Right renal pelvis (tissue), 4 donors: ENCODE results near the gene CEACAM19. TPM values are rescaled to one million over a fixed set of nuclear protein-coding genes. Genes with fewer than 3 reads are reported as not detected.
A peak's percentile ranks its signal among the peaks of the same experiment; 100 is the strongest.
"Not testable (repeated sequence)": the region's sequence is repeated elsewhere in the genome, so short reads cannot be mapped to it uniquely, and the experiment has no call there.

ENCODE experiments used
- DNase-seq, 4 donors: peaks; one replicate each; pipeline ENCODE4 v3.0.0-alpha.2; 2013; ENCODE audit warnings: low read depth in 4 of 4, low spot score in 3 of 4, missing footprints in 1 of 4
- polyA plus RNA-seq, 4 donors: library from polyadenylated mRNA; unstranded; fragments of 120-200 nt; gene quantifications; one replicate each; pipeline ENCODE4 v1.2.1, GENCODE V29; 2013; ENCODE audit not compliant: insufficient read length in 4 of 4

CEACAM19 gene
- polyA plus RNA-seq, 4 donors: 9.4 to 16.3 (median 14.4) TPM

GRCh38 chr19:44697670-44698034 is 26.4 kb downstream of the CEACAM19 start:
- no peak for DNase-seq

DNA sequence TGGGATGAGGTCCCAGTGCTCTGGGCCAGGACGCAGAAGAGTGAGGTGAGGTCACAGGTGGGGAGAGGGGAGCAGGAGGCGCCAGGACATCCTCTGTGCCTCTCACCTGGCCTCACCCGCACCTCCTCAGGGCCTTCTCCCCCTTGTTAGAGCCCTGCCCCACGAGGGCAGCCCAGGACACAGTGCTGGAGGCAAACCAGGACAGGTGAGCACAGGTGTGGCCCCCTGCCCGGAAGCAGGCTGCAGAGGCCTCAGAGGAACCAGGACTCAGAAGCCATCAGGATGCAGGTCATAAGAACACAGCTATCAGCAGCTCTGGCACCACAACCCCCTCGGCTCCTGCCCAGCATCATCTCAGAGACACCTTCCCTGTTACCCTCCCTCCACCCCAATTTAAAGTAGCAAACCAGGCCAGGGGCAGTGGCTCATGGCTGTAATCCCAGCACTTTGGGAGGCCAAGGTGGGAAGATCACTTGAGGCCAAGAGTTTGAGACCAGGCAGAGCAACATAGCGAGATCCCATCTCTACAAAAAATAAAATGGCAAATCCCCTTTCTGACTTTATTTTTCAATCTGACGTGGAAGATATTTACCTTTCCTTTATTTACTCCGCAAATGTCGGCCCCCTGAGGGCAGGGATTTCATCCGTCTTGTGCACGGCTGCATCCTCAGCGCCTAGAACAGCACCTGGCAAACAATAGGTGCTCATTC is 27.4 kb downstream of the CEACAM19 start, which contains the start of gene CEACAM16:
Gene CEACAM16, plus strand, starts transcription at position 660 of the 710 bp plus-strand sequence. CDS start 2,306 bp downstream, outside the sequence.
- DNase-seq: no peak

DNA sequence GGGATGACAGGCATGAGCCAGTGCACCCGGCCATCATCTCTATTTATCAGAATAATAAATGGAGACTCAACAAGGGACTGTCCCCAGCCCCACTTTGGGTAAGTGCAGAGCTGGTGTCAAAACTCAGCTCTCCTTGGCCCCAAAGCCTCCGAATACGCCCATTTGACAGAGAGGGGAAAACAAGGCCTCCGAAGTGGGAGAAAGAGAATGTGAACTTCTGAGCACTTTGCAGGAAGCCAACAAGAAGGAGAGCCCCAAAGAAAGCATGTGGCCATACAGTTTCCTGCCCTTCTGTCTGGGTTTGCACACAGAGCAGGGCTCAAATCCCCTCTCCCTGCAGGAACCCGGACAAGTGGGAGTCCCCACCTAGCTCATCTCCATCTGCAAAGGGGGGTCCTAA is 29.3 kb downstream of the CEACAM19 start:
- no peak for DNase-seq

GRCh38 chr19:44701228-44701627 is 29.9 kb downstream of the CEACAM19 start:
- DNase-seq: no peak

DNA sequence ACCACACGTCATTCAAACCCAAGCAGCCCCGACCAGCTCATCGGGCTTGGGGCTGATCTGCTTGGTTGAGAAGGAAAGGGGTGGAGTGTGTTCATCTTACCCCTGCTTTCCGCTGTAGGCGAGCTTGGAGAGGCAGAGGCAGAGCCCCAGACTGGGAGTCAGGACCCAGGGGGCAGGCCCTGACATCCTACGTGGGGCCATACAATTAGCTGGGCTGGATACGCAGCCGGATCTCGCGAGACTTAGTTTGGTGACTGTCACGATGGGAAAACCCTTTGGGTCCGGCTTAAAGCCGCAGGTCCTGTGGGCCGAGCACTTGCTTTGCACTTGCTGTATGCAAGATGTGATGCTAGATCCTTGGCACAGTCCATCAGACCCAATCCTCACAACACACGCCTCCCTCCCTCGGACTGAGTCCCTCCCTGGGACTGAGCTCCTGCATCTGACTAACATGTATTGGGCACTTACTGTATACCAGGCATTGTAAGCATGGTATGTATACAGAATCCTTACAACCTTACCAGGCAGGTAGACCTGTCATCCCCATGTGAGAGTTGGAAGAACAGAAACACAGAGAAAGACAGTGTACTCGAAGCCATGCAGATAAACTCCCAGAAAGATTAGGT is 31.4 kb downstream of the CEACAM19 start:
- no peak for DNase-seq

- no peak for DNase-seq
Observed at GRCh38 chr19:44703336-44704078, 32.2 kb downstream of the CEACAM19 start.

- DNase-seq: no peak
Observed at GRCh38 chr19:44704982-44705381, 33.7 kb downstream of the CEACAM19 start.

GRCh38 chr19:44705502-44706010 is 34.3 kb downstream of the CEACAM19 start:
- DNase-seq: no peak

- no peak for DNase-seq
Observed at GRCh38 chr19:44706506-44707236, 35.4 kb downstream of the CEACAM19 start.

DNA sequence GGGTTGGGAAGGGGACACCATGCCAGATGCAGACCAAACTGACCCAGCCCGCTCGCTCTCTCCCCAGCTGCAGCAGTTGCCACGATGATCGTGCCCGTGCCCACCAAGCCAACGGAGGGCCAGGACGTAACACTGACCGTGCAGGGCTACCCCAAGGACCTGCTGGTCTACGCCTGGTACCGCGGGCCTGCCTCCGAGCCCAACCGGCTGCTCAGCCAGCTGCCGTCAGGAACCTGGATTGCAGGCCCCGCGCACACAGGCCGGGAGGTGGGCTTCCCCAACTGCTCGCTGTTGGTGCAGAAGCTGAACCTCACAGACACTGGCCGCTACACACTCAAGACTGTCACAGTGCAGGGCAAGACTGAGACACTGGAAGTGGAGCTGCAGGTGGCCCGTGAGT is 36.5 kb downstream of the CEACAM19 start:
- no peak for DNase-seq

DNA sequence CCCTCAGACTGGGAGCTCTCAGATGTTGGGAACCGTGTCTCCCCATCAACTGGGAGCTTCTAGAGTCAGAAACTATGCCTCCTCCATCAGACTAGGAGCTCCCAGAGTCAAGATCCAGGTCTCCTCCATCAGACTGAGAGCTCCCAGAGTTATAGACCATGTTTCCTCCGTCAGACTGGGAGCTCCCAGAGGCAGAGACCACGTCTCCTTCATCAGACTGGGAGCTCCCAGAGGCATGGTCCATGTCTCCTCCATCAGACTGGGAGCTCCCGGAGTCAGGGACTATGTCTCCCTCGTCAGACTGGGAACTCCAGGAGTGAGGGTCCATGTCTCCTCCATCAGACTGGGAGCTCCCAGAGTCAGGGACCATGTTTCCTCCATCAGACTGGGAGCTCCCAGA is 37.7 kb downstream of the CEACAM19 start:
- DNase-seq: no peak

DNA sequence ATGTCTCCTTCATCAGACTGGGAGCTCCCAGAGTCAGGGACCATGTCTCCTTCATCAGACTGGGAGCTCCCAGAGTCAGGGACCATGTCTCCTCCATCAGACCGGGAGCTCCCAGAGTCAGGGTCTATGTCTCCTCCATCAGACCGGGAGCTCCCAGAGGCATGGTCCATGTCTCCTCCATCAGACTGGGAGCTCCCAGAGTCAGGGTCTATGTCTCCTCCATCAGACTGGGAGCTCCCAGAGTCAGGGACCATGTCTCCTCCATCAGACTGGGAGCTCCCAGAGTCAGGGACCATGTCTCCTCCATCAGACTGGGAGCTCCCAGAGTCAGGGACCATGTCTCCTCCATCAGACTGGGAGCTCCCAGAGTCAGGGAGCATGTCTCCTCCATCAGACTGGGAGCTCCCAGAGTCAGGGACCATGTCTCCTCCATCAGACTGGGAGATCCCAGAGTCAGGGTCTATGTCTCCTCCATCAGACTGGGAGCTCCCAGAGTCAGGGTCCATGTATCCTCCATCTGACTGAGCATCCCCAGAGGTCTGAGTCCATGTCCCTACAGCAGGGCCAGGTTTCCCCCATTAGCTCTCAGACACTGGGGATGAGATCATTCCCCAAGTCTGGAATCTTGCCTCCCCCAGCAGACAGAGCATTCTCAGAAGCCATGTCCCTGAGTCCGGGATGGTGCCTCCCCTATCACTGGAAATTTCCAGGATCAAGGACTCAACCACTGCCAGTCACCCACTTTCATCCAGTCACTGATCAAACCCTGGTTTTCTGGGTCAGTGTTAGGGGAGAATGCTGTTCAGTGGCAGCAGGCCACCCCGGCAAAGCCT is 38.4 kb downstream of the CEACAM19 start:
- DNase-seq: not testable (repeated sequence)

GRCh38 chr19:44710483-44710882 is 39.2 kb downstream of the CEACAM19 start:
- no peak for DNase-seq

- no peak for DNase-seq
Observed at GRCh38 chr19:44712864-44713515, 41.7 kb downstream of the CEACAM19 start.

GRCh38 chr19:44714597-44715169 is 43.4 kb downstream of the CEACAM19 start:
- no peak for DNase-seq

GRCh38 chr19:44717603-44718002 is 46.3 kb downstream of the CEACAM19 start:
- no peak for DNase-seq

- DNase-seq: peak in 3 of 4 donors; percentile 79 to 89 (median 85)
Observed at GRCh38 chr19:44718441-44719261, 47.4 kb downstream of the CEACAM19 start.

DNA sequence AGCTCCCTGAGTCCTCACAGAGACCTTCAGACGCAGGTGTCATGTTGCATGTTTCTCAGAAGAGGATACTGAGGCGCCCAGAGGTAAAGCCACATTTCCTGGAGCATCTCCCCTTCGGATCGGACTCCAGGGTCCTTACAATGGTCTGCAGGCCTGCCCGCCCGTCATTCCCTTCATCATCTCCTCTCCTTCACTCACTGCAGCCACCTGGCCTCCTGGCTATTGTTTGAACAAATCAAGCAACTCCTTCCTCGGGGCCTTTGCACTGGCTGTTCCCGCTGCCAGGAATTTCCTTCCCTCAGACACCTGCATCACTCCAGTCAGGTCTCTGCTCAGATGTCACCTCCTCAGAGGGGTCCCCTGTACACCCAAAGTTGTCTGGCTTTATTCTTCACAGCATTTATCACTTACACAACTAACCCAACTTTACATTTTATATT is 48.0 kb downstream of the CEACAM19 start:
- DNase-seq: no peak
